GM21367 (cell line): Measurements from ENCODE around the gene ZSCAN10.

Experiments
- ATAC-seq: cut with Tn5 transposase; IDR thresholded peaks from one replicate; pipeline ENCODE4 v1.9.1; 2021; ENCODE audit not compliant: unreplicated experiment

ZSCAN10 gene

DNA sequence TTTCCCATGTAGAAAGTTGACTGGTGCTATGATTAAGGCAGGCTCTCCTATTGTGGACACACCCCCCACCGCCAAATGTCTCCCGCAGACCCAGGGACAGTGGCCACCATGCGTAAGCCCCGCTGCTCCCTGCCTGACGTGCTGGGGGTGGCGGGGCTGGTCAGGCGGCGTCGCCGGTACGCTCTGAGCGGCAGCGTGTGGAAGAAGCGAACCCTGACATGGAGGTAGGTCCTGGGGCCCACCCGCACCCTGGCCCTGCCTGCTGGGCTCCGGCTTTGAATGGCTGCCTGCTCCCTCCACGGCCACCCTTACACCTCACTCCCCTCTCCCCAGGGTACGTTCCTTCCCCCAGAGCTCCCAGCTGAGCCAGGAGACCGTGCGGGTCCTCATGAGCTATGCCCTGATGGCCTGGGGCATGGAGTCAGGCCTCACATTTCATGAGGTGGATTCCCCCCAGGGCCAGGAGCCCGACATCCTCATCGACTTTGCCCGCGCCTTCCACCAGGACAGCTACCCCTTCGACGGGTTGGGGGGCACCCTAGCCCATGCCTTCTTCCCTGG is 49.1 kb downstream of the ZSCAN10 start:
- ATAC-seq, result no peak

DNA sequence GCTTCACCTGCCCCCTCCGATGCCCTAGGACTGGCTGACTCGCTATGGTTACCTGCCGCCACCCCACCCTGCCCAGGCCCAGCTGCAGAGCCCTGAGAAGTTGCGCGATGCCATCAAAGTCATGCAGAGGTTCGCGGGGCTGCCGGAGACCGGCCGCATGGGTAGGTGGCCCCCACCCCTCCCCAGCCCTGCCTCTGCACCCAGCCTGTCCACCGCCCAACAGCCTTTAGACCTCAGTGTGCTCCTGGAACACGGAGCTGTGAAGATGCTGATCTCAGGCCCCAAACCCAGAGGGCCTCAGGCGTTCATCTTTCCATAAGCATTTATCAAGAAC is 51.7 kb downstream of the ZSCAN10 start:
- ATAC-seq, result no peak

- no peak for ATAC-seq
These were observed 52.3 kb downstream of the ZSCAN10 start for GRCh38 chr16:3046641-3047386.

- no peak for ATAC-seq
These were observed 53.1 kb downstream of the ZSCAN10 start, which contains the start of gene MMP25 for GRCh38 chr16:3045758-3046640. MMP25 (plus strand) TSS chr16:3046561; CDS start chr16:3046918, 357 bp downstream.

DNA sequence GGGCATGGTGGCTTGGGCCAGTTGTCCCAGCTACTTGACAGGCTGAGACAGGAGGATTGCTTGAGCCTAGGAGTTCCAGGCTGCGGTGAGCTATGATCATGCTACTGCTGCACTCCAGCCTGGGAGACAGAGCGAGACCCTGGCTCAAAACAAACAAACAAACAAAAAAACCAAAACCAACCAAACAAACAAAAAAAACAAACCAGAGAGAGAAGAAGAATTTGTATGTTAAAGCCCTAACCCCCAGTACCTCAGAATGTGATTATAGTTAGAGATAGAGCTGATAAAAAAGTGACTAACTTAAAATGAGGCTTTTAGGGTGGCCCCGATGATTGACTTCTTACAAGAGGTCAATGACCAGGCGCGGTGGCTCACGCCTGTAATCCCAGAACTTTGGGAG is 54.4 kb downstream of the ZSCAN10 start:
- ATAC-seq, result no peak

- ATAC-seq, result no peak
These were observed 56.7 kb downstream of the ZSCAN10 start for GRCh38 chr16:3042376-3042775.

- no peak for ATAC-seq
These were observed 60.2 kb downstream of the ZSCAN10 start for GRCh38 chr16:3038896-3039295.
